OCI-LY1 (cell line): ENCODE data around the gene DMKN.

ENCODE experiments used
- H2AFZ ChIP-seq: fragments of 200-600 bp; sonication (generic), shearing (Covaris generic); 2 replicates; pipeline ENCODE4 v1.6.0; 2014; ENCODE audit warnings: antibody characterized with exemption, mild to moderate bottlenecking, low read length
- H3F3A ChIP-seq: fragments of 200-600 bp; sonication (generic), shearing (Covaris generic); 2 replicates; pipeline ENCODE4 v1.6.0; 2014; ENCODE audit warnings: mild to moderate bottlenecking, antibody characterized with exemption, low read length, moderate library complexity; ENCODE audit not compliant: insufficient read depth
- H3K27ac ChIP-seq: fragments of 200-600 bp; sonication (generic); 2 replicates; pipeline ENCODE4 v1.5.1; 2014; ENCODE audit warnings: low read length, mixed run types, mild to moderate bottlenecking, low read depth; ENCODE audit not compliant: poor library complexity, severe bottlenecking
- H3K27me3 ChIP-seq: fragments of 200-600 bp; sonication (generic); 2 replicates; pipeline ENCODE4 v1.6.0; 2014; ENCODE audit warnings: antibody characterized with exemption, mild to moderate bottlenecking, low read length, moderate library complexity; ENCODE audit not compliant: insufficient read depth
- H3K36me3 ChIP-seq: fragments of 200-600 bp; sonication (generic); 2 replicates; pipeline ENCODE4 v1.6.1; 2014; ENCODE audit warnings: mild to moderate bottlenecking, antibody characterized with exemption, low read length, moderate library complexity, mixed read lengths; ENCODE audit not compliant: insufficient read depth
- H3K4me1 ChIP-seq: fragments of 200-600 bp; sonication (generic); 2 replicates; pipeline ENCODE4 v1.5.1; 2014; ENCODE audit warnings: mild to moderate bottlenecking, low read length, moderate library complexity; ENCODE audit not compliant: insufficient read depth, severe bottlenecking
- H3K4me2 ChIP-seq: fragments of 200-600 bp; sonication (generic), shearing (Covaris generic); 2 replicates; pipeline ENCODE4 v1.6.1; 2014; ENCODE audit warnings: low read length
- H3K4me3 ChIP-seq: fragments of 200-600 bp; sonication (generic); 2 replicates; pipeline ENCODE4 v1.5.1; 2014; ENCODE audit warnings: low read length, low read depth, mild to moderate bottlenecking, mixed read lengths; ENCODE audit not compliant: poor library complexity, severe bottlenecking
- H3K79me2 ChIP-seq: fragments of 200-600 bp; shearing (Covaris generic); 2 replicates; pipeline ENCODE4 v1.6.1; 2016; ENCODE audit warnings: mixed run types, low read length, mixed read lengths; ENCODE audit not compliant: insufficient read depth
- H3K9ac ChIP-seq: fragments of 200-600 bp; sonication (generic), shearing (Covaris generic); 2 replicates; pipeline ENCODE4 v1.6.1; 2014; ENCODE audit warnings: mild to moderate bottlenecking, low read length, mixed read lengths
- H3K9me2 ChIP-seq: fragments of 200-600 bp; sonication (generic), shearing (Covaris generic); 2 replicates; pipeline ENCODE4 v1.6.1; 2014; ENCODE audit warnings: low read depth, mild to moderate bottlenecking, low read length, mixed read lengths
- H3K9me3 ChIP-seq: fragments of 200-600 bp; shearing (Covaris generic); 2 replicates; pipeline ENCODE4 v1.6.1; 2014; ENCODE audit warnings: low read length, mixed read lengths
- H4K20me1 ChIP-seq: fragments of 200-600 bp; sonication (generic), shearing (Covaris generic); 2 replicates; pipeline ENCODE4 v1.6.0; 2016; ENCODE audit warnings: mild to moderate bottlenecking, low read length; ENCODE audit not compliant: insufficient read depth
- EZH2 ChIP-seq: fragments of 200-600 bp; sonication (generic), shearing (Covaris generic); IDR thresholded peaks from 2 replicates; pipeline ENCODE4 v1.8.0; 2017; ENCODE audit warnings: borderline replicate concordance, mixed run types, mild to moderate bottlenecking, antibody characterized with exemption, low read length, moderate library complexity, mixed read lengths
- TF ChIP-seq, protein P1 (sequence below): fragments of 200-600 bp; sonication (generic), shearing (Covaris generic); IDR thresholded peaks from 2 replicates; pipeline ENCODE4 v1.5.1; 2017; ENCODE audit warnings: mild to moderate bottlenecking, antibody characterized with exemption, low read length, moderate library complexity, mixed read lengths

Gene DMKN

DNA sequence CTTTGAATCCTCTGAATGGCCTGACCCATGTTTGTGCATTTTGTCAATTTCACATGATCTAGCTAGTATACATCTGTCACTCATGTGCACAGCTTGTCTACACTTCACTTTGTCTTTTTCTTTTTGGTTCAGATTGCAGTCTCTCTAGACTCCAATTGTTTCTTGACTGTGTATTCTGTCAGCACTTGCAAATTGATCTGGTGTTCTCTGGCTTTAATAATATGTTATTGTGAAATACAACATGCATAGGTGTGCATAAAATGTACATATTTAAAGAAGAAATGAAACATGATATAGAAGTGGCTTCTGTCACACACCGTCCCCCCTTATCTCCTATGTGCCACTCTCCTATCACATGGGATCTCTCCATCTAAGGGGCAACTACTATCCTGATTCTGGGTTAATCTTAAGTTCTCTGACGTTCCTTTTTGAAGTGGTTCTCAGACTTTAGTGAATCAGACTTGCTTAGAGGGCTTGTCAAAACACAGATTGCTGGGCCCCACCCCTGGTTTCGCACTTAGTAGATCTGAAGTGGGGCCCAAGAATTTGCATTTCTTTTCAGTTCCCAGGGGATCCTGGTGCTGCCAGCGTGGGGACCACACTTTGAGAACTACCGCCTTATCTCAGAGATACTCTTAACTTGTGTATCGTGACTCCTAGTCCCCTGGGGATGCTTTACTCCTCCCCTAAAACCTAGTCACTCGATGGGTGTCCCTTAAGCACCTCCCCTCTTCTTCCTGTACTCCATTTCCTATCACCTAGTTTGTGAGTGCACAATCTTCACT, 29.0 kb downstream of the DMKN start:
- Histone ChIP-seq H3K27me3 (no peaks in the 10 kb centered on the region; the same call in 1 of the 2 replicates), H3K4me1 (peaks cover 8% of the 10 kb centered on the region), H3K9me2 (no peaks in the 10 kb centered on the region), H3F3A (no peaks in the 10 kb centered on the region), H3K9ac (no peak overlapping the region), H3K4me3 (no peak overlapping the region), H3K79me2 (no peaks in the 10 kb centered on the region), H3K9me3 (no peaks in the 10 kb centered on the region), H4K20me1 (no peaks in the 10 kb centered on the region), H3K27ac (no peak overlapping the region), H3K36me3 (no peaks in the 10 kb centered on the region), H3K4me2 (no peak overlapping the region), H2AFZ (no peak overlapping the region)
- TF ChIP-seq, protein P1, sequence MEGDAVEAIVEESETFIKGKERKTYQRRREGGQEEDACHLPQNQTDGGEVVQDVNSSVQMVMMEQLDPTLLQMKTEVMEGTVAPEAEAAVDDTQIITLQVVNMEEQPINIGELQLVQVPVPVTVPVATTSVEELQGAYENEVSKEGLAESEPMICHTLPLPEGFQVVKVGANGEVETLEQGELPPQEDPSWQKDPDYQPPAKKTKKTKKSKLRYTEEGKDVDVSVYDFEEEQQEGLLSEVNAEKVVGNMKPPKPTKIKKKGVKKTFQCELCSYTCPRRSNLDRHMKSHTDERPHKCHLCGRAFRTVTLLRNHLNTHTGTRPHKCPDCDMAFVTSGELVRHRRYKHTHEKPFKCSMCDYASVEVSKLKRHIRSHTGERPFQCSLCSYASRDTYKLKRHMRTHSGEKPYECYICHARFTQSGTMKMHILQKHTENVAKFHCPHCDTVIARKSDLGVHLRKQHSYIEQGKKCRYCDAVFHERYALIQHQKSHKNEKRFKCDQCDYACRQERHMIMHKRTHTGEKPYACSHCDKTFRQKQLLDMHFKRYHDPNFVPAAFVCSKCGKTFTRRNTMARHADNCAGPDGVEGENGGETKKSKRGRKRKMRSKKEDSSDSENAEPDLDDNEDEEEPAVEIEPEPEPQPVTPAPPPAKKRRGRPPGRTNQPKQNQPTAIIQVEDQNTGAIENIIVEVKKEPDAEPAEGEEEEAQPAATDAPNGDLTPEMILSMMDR = no peak
- TF ChIP-seq EZH2 = no peak

DNA sequence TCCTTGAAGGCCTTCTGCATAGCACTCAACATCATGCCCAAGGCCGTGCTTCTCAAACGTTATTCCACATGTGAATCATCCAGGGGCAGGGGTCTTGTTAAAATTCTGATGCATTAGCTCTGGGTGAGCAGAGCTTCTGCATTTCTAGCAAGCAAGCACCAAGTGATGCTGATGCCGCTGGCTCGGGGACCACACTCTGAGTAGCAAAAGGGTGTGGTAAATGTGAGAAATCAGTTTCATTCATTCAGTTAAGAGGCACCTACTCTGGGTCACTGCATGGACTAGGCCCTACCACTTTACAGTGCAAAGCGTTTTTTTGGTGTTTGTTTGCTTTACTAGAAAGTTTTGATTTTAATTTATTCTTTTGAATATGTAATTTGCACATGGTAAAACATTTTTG, 30.4 kb downstream of the DMKN start:
- H3K79me2 ChIP-seq = no peaks in the 10 kb centered on the region
- no peak overlapping the region for H3K4me2 ChIP-seq
- no peaks in the 10 kb centered on the region for H3F3A ChIP-seq
- peaks cover 8% of the 10 kb centered on the region for H3K4me1 ChIP-seq
- no peaks in the 10 kb centered on the region for H4K20me1 ChIP-seq
- no peaks in the 10 kb centered on the region for H3K9me3 ChIP-seq
- H3K27me3 ChIP-seq = no peaks in the 10 kb centered on the region
- no peak overlapping the region for H3K9ac ChIP-seq
- TF ChIP-seq, protein P1 = no peak
- no peaks in the 10 kb centered on the region for H3K9me2 ChIP-seq
- H3K36me3 ChIP-seq = no peaks in the 10 kb centered on the region
- no peak overlapping the region for H3K4me3 ChIP-seq
- no peak overlapping the region for H3K27ac ChIP-seq
- no peak overlapping the region for H2AFZ ChIP-seq

DNA sequence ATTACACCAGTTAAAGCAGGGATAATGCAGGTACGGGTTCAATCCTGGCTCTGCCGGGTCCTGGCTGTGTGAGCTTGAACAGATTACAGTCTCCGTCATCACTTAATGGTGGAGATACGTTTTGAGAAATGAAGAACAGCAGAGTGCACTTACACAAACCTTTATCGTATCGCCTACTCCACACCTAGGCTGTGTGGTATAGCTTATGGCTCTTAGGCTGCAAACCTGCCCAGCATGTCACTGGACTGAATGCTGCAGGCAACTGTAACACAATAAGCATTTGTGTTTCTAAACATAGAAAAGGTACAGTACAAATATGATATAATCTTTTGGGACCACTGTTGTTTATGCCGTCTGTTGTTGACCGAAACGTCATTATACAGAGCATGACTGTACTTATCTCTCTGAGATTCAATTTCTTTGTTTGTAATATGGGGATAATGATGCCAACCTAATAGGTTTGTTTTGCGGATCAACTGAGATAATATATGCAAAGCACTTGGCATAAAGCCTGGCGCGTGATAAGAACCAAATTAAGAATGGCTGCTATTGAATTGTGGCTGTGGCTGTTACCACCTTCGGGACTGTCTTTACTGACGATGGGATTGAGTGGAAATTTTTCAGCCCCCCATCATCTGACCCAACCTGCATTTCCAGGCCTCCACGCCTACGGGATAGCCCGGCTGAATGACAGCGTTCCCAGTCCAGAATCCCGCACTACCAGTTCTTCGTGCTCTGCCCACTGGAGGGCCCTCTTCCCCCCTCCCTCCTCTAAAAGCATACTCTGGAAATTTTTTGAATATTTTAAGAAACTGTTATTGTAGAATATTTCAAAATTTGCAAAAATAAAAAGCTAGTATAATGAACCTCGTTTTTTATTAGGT, 34.4 kb downstream of the DMKN start:
- H3K9ac ChIP-seq = no peak overlapping the region
- H3K36me3 ChIP-seq = no peaks in the 10 kb centered on the region
- H3K4me3 ChIP-seq = no peak overlapping the region
- H3K9me3 ChIP-seq = no peaks in the 10 kb centered on the region
- no peak overlapping the region for H2AFZ ChIP-seq
- no peaks in the 10 kb centered on the region for H3K79me2 ChIP-seq
- no peaks in the 10 kb centered on the region for H3K4me1 ChIP-seq
- no peaks in the 10 kb centered on the region for H4K20me1 ChIP-seq
- TF ChIP-seq EZH2 = no peak
- TF ChIP-seq, protein P1 = no peak
- H3K4me2 ChIP-seq = no peak overlapping the region
- no peaks in the 10 kb centered on the region for H3F3A ChIP-seq
- peaks cover 3% of the 10 kb centered on the region for H3K27me3 ChIP-seq
- no peaks in the 10 kb centered on the region for H3K9me2 ChIP-seq
- no peak overlapping the region for H3K27ac ChIP-seq
